ENCODE data around the gene NT5C3A.
A peak's percentile ranks its signal among the peaks of the same experiment; 100 is the strongest.

Gene NT5C3A

GRCh38 chr7:33050535-33051318 lies 11.8 kb downstream of the NT5C3A start:
- peaks cover 11% of the 10 kb centered on the region; the same call in 1 of the 2 replicates for H4K20me1 ChIP-seq (ENCODE audit: insufficient read depth)
- H3K27ac ChIP-seq = no peak overlapping the region
- peak; percentile 74 for TF ChIP-seq CTCF (conservative IDR thresholded peaks at IDR 0.05; ENCODE audit: low read depth, low read length)

GRCh38 chr7:33048704-33049103 lies 13.9 kb downstream of the NT5C3A start:
- Histone ChIP-seq H3K9ac (no peak overlapping the region), H3K27me3 (ENCODE audit: insufficient read depth, low read depth) (no peaks in the 10 kb centered on the region), H3K27ac (no peak overlapping the region), H3K4me3 (IDR thresholded peaks at IDR 0.05; ENCODE audit: insufficient read depth, low read depth, low read length) (no peak overlapping the region), H3K36me3 (ENCODE audit: insufficient read depth) (no peaks in the 10 kb centered on the region), H4K20me1 (ENCODE audit: insufficient read depth) (peaks cover 11% of the 10 kb centered on the region; the same call in 1 of the 2 replicates), H3K79me2 (ENCODE audit: insufficient read depth, low read depth) (peaks cover 89% of the 10 kb centered on the region), H3K4me1 (ENCODE audit: low read depth, poor library complexity, severe bottlenecking) (peaks cover 35% of the 10 kb centered on the region), H2AFZ (ENCODE audit: low read depth) (no peak overlapping the region), H3K4me2 (no peak overlapping the region)
- no peak for TF ChIP-seq CTCF (conservative IDR thresholded peaks at IDR 0.05; ENCODE audit: low read depth, low read length)

More at GRCh38 chr7:33050535-33051318, 11.8 kb downstream of the NT5C3A start:
- Histone ChIP-seq H3K79me2 (ENCODE audit: insufficient read depth, low read depth) (peaks cover 91% of the 10 kb centered on the region), H3K4me1 (ENCODE audit: low read depth, poor library complexity, severe bottlenecking) (peaks cover 49% of the 10 kb centered on the region), H3K4me2 (no peak overlapping the region), H3K9ac (no peak overlapping the region), H3K4me3 (IDR thresholded peaks at IDR 0.05; ENCODE audit: insufficient read depth, low read depth, low read length) (no peak overlapping the region), H3K36me3 (ENCODE audit: insufficient read depth) (no peaks in the 10 kb centered on the region), H3K27me3 (ENCODE audit: insufficient read depth, low read depth) (no peaks in the 10 kb centered on the region), H2AFZ (ENCODE audit: low read depth) (no peak overlapping the region)

- Histone ChIP-seq H2AFZ (ENCODE audit: low read depth) (no peak overlapping the region), H3K27me3 (ENCODE audit: insufficient read depth, low read depth) (no peaks in the 10 kb centered on the region), H3K4me2 (no peak overlapping the region), H3K4me3 (IDR thresholded peaks at IDR 0.05; ENCODE audit: insufficient read depth, low read depth, low read length) (no peak overlapping the region), H3K27ac (no peak overlapping the region), H3K9ac (no peak overlapping the region), H3K4me1 (ENCODE audit: low read depth, poor library complexity, severe bottlenecking) (peaks cover 31% of the 10 kb centered on the region), H4K20me1 (ENCODE audit: insufficient read depth) (peaks cover 11% of the 10 kb centered on the region), H3K79me2 (ENCODE audit: insufficient read depth, low read depth) (peaks cover 89% of the 10 kb centered on the region), H3K36me3 (ENCODE audit: insufficient read depth) (no peaks in the 10 kb centered on the region)
- TF ChIP-seq CTCF (conservative IDR thresholded peaks at IDR 0.05; ENCODE audit: low read depth, low read length) = no peak
These were observed 14.3 kb downstream of the NT5C3A start for GRCh38 chr7:33048257-33048656.

- Histone ChIP-seq H2AFZ (ENCODE audit: low read depth) (no peak overlapping the region), H3K27me3 (ENCODE audit: insufficient read depth, low read depth) (no peaks in the 10 kb centered on the region), H4K20me1 (ENCODE audit: insufficient read depth) (peaks cover 28% of the 10 kb centered on the region), H3K36me3 (ENCODE audit: insufficient read depth) (no peaks in the 10 kb centered on the region), H3K9ac (no peak overlapping the region), H3K27ac (no peak overlapping the region), H3K4me1 (ENCODE audit: low read depth, poor library complexity, severe bottlenecking) (peaks cover 29% of the 10 kb centered on the region), H3K79me2 (ENCODE audit: insufficient read depth, low read depth) (peaks cover 98% of the 10 kb centered on the region), H3K4me2 (no peak overlapping the region), H3K4me3 (IDR thresholded peaks at IDR 0.05; ENCODE audit: insufficient read depth, low read depth, low read length) (no peak overlapping the region)
- TF ChIP-seq CTCF (conservative IDR thresholded peaks at IDR 0.05; ENCODE audit: low read depth, low read length) = no peak
These were observed 17.6 kb downstream of the NT5C3A start for GRCh38 chr7:33044986-33045385.

All from KMS-11 (cell line).